ENCODE data around the gene LBP.

DNA sequence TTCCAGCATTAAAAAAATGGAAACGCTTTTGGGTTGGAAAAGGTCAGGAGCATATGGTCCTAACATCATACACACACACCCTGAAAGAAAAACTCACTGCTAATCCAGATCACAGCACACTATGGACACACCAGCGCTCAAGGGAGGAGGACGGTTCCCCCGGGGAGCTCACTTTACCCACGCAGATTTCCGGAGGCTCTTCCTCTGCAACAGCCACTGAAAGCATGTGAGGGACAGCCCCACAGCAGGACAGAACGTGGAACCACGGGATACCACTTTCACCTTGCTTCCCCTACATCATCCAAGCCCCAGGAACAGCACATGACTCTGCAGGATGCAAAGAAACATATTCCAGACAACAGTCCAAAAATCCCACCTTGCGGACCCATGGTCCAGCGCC, 75.6 kb downstream of the LBP start:
- TF ChIP-seq RARB (CRISPR knock-in tag; IDR thresholded peaks at IDR 0.05) (no peak), ZNF8 (CRISPR knock-in tag; IDR thresholded peaks at IDR 0.05) (no peak), GLIS3 (CRISPR knock-in tag; IDR thresholded peaks at IDR 0.05) (no peak), ESRRG (CRISPR knock-in tag; IDR thresholded peaks at IDR 0.05) (no peak), ZFP3 (CRISPR knock-in tag; IDR thresholded peaks at IDR 0.05) (no peak), ZNF70 (CRISPR knock-in tag; IDR thresholded peaks at IDR 0.05) (no peak), ISL1 (CRISPR knock-in tag; IDR thresholded peaks at IDR 0.05) (no peak)
- TF ChIP-seq, protein P1, sequence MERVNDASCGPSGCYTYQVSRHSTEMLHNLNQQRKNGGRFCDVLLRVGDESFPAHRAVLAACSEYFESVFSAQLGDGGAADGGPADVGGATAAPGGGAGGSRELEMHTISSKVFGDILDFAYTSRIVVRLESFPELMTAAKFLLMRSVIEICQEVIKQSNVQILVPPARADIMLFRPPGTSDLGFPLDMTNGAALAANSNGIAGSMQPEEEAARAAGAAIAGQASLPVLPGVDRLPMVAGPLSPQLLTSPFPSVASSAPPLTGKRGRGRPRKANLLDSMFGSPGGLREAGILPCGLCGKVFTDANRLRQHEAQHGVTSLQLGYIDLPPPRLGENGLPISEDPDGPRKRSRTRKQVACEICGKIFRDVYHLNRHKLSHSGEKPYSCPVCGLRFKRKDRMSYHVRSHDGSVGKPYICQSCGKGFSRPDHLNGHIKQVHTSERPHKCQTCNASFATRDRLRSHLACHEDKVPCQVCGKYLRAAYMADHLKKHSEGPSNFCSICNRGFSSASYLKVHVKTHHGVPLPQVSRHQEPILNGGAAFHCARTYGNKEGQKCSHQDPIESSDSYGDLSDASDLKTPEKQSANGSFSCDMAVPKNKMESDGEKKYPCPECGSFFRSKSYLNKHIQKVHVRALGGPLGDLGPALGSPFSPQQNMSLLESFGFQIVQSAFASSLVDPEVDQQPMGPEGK (CRISPR knock-in tag; IDR thresholded peaks at IDR 0.05; ENCODE audit: borderline replicate concordance) = no peak
